ENCODE data around the gene TBCD.

Gene TBCD

GRCh38 chr17:82702231-82702927 lies 49.5 kb upstream of the TBCD start:
- H3K27ac ChIP-seq (ENCODE audit: extremely low read depth, low read depth, low read length): no peak overlapping the region
- H3K4me3 ChIP-seq (ENCODE audit: low read depth, low read length): no peak overlapping the region
- H3K36me3 ChIP-seq (ENCODE audit: control insufficient read depth in 2 of 2, insufficient read depth in 1 of 2, low read length in 2 of 2): no peaks in the 10 kb centered on the region
- POLR2A ChIA-PET: no interaction called here
- no peaks in the 10 kb centered on the region for H3K9me3 ChIP-seq (ENCODE audit: control insufficient read depth, insufficient read depth, low read depth, low read length)
- CTCF ChIA-PET: no interaction called here
- no peaks in the 10 kb centered on the region; the same call in 1 of the 2 replicates for H3K4me1 ChIP-seq (ENCODE audit: control insufficient read depth, insufficient read depth, low read length)
- TF ChIP-seq IKZF3 (tag by site-specific recombination; IDR thresholded peaks at IDR 0.05) (no peak), ZNF416 (tag by site-specific recombination; IDR thresholded peaks at IDR 0.05) (no peak), ZIC2 (tag by site-specific recombination; IDR thresholded peaks at IDR 0.05) (0 out of 2 replicates have a peak, but pooled peaks have one; percentile 16), ZNF549 (tag by site-specific recombination; IDR thresholded peaks at IDR 0.05) (no peak), ZNF561 (tag by site-specific recombination; IDR thresholded peaks at IDR 0.05; ENCODE audit: borderline replicate concordance) (no peak), ZNF610 (tag by site-specific recombination; IDR thresholded peaks at IDR 0.05; ENCODE audit: borderline replicate concordance) (no peak), ZNF473 (tag by site-specific recombination; IDR thresholded peaks at IDR 0.05) (no peak), TRIM28 (IDR thresholded peaks at IDR 0.05; ENCODE audit: borderline replicate concordance, low read length) (no peak), ZSCAN16 (tag by site-specific recombination; IDR thresholded peaks at IDR 0.05) (no peak), ZNF629 (tag by site-specific recombination; IDR thresholded peaks at IDR 0.05) (no peak), ZNF777 (tag by site-specific recombination; IDR thresholded peaks at IDR 0.05; ENCODE audit: borderline replicate concordance) (no peak), GFI1B (tag by site-specific recombination; IDR thresholded peaks at IDR 0.05) (no peak), ZNF155 (tag by site-specific recombination; IDR thresholded peaks at IDR 0.05) (no peak), ZNF654 (tag by site-specific recombination; IDR thresholded peaks at IDR 0.05; ENCODE audit: low read depth) (no peak), GLIS2 (tag by site-specific recombination; IDR thresholded peaks at IDR 0.05) (peak; percentile 27; the same call in 1 of the 2 replicates), ZNF660 (tag by site-specific recombination; IDR thresholded peaks at IDR 0.05) (no peak), ZNF112 (tag by site-specific recombination; IDR thresholded peaks at IDR 0.05) (no peak), ZNF830 (tag by site-specific recombination; IDR thresholded peaks at IDR 0.05; ENCODE audit: low read depth) (no peak), ZNF530 (tag by site-specific recombination; IDR thresholded peaks at IDR 0.05; ENCODE audit: low read depth) (no peak), ZNF114 (tag by site-specific recombination; IDR thresholded peaks at IDR 0.05) (no peak), ZNF623 (tag by site-specific recombination; IDR thresholded peaks at IDR 0.05) (no peak), ZSCAN23 (tag by site-specific recombination; IDR thresholded peaks at IDR 0.05) (no peak), TCF7L2 (IDR thresholded peaks at IDR 0.05; ENCODE audit: borderline replicate concordance, low read depth, low read length) (no peak), AEBP2 (tag by site-specific recombination; IDR thresholded peaks at IDR 0.05; ENCODE audit: borderline replicate concordance) (no peak), BCL11A (tag by site-specific recombination; IDR thresholded peaks at IDR 0.05; ENCODE audit: low read depth) (no peak), MYNN (tag by site-specific recombination; IDR thresholded peaks at IDR 0.05; ENCODE audit: borderline replicate concordance) (no peak), ZNF785 (tag by site-specific recombination; IDR thresholded peaks at IDR 0.05) (no peak), ZFHX2 (tag by site-specific recombination; conservative IDR thresholded peaks at IDR 0.05) (peak; percentile 88), ZNF23 (tag by site-specific recombination; IDR thresholded peaks at IDR 0.05; ENCODE audit: borderline replicate concordance) (no peak), ZNF76 (tag by site-specific recombination; IDR thresholded peaks at IDR 0.05; ENCODE audit: borderline replicate concordance, low read depth) (no peak)
- TF ChIP-seq, protein P1, sequence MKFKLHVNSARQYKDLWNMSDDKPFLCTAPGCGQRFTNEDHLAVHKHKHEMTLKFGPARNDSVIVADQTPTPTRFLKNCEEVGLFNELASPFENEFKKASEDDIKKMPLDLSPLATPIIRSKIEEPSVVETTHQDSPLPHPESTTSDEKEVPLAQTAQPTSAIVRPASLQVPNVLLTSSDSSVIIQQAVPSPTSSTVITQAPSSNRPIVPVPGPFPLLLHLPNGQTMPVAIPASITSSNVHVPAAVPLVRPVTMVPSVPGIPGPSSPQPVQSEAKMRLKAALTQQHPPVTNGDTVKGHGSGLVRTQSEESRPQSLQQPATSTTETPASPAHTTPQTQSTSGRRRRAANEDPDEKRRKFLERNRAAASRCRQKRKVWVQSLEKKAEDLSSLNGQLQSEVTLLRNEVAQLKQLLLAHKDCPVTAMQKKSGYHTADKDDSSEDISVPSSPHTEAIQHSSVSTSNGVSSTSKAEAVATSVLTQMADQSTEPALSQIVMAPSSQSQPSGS (tag by site-specific recombination; IDR thresholded peaks at IDR 0.05; ENCODE audit: low read depth): no peak
- TF ChIP-seq, protein P2, sequence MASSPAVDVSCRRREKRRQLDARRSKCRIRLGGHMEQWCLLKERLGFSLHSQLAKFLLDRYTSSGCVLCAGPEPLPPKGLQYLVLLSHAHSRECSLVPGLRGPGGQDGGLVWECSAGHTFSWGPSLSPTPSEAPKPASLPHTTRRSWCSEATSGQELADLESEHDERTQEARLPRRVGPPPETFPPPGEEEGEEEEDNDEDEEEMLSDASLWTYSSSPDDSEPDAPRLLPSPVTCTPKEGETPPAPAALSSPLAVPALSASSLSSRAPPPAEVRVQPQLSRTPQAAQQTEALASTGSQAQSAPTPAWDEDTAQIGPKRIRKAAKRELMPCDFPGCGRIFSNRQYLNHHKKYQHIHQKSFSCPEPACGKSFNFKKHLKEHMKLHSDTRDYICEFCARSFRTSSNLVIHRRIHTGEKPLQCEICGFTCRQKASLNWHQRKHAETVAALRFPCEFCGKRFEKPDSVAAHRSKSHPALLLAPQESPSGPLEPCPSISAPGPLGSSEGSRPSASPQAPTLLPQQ (tag by site-specific recombination; IDR thresholded peaks at IDR 0.05): peak; percentile 53; the same call in 1 of the 2 replicates
- TF ChIP-seq, protein P3, sequence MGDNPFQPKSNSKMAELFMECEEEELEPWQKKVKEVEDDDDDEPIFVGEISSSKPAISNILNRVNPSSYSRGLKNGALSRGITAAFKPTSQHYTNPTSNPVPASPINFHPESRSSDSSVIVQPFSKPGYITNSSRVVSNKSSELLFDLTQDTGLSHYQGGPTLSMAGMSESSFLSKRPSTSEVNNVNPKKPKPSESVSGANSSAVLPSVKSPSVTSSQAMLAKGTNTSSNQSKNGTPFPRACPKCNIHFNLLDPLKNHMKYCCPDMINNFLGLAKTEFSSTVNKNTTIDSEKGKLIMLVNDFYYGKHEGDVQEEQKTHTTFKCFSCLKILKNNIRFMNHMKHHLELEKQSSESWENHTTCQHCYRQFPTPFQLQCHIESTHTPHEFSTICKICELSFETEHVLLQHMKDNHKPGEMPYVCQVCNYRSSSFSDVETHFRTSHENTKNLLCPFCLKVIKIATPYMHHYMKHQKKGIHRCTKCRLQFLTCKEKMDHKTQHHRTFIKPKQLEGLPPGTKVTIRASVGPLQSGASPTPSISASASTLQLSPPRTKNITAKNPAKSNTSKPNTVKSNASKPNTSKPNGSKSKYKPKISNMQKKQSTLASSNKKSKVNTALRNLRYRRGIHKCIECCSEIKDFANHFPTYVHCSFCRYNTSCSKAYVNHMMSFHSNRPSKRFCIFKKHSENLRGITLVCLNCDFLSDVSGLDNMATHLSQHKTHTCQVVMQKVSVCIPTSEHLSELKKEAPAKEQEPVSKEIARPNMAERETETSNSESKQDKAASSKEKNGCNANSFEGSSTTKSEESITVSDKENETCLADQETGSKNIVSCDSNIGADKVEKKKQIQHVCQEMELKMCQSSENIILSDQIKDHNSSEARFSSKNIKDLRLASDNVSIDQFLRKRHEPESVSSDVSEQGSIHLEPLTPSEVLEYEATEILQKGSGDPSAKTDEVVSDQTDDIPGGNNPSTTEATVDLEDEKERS (tag by site-specific recombination; IDR thresholded peaks at IDR 0.05): no peak

All from HEK293 (cell line).